HG03575 (cell line): ENCODE data around the gene DALRD3.
"Not testable (repeated sequence)": the region's sequence is repeated elsewhere in the genome, so short reads cannot be mapped to it uniquely, and the experiment has no call there.

Experiments
- ATAC-seq: cut with Tn5 transposase; IDR thresholded peaks from one replicate; pipeline ENCODE4 v1.9.1; 2021; ENCODE audit not compliant: unreplicated experiment, insufficient number of reproducible peaks, low FRiP score; ENCODE audit errors: extremely low read depth

DALRD3 gene

GRCh38 chr3:49022688-49023171, 4.3 kb upstream of the DALRD3 start:
- no peak for ATAC-seq

- peak; percentile 21 for ATAC-seq
These were observed 3.7 kb upstream of the DALRD3 start, which contains the start of gene NDUFAF3 for GRCh38 chr3:49021813-49022687. TSS of gene NDUFAF3 (plus strand) at chr3:49022121. CDS start at chr3:49022145, 24 bp downstream.

GRCh38 chr3:49021213-49021812, 2.9 kb upstream of the DALRD3 start:
- ATAC-seq: peak; percentile 22

- ATAC-seq: no peak
These were observed 2.2 kb upstream of the DALRD3 start for GRCh38 chr3:49020330-49021212.

- no peak for ATAC-seq
These were observed 1.6 kb upstream of the DALRD3 start for GRCh38 chr3:49019941-49020329.

GRCh38 chr3:49018707-49019006, 277 bp upstream of the DALRD3 start:
- no peak for ATAC-seq

GRCh38 chr3:49017229-49017970, 980 bp downstream of the DALRD3 start:
- no peak for ATAC-seq

GRCh38 chr3:49016414-49017228, 1.8 kb downstream of the DALRD3 start:
- no peak for ATAC-seq

- ATAC-seq: no peak
These were observed 2.6 kb downstream of the DALRD3 start for GRCh38 chr3:49015765-49016164.

- no peak for ATAC-seq
These were observed 3.3 kb downstream of the DALRD3 start for GRCh38 chr3:49015072-49015471.

- ATAC-seq: no peak
These were observed 4.4 kb downstream of the DALRD3 start for GRCh38 chr3:49013738-49014660.

GRCh38 chr3:49013113-49013737, 5.2 kb downstream of the DALRD3 start:
- ATAC-seq: no peak

- ATAC-seq: no peak
These were observed 5.9 kb downstream of the DALRD3 start for GRCh38 chr3:49012441-49013017.

GRCh38 chr3:49009396-49009795, 9.0 kb downstream of the DALRD3 start:
- ATAC-seq: no peak

- not testable (repeated sequence) for ATAC-seq
These were observed 9.8 kb downstream of the DALRD3 start for GRCh38 chr3:49008627-49009026.

- ATAC-seq: no peak
These were observed 10.4 kb downstream of the DALRD3 start for GRCh38 chr3:49007771-49008528.
